ENCODE results near the gene CGNL1.

The CGNL1 gene

GRCh38 chr15:57415602-57416001 lies 39.3 kb downstream of the CGNL1 start:
- H3K9me2 ChIP-seq (replicated peaks; ENCODE audit: insufficient read depth, low read length), result no peaks in the 10 kb centered on the region
- H3K4me3 ChIP-seq (ENCODE audit: insufficient read depth, low read length, poor library complexity, severe bottlenecking), result no peak overlapping the region
- no peak for TF ChIP-seq CTCF (IDR thresholded peaks at IDR 0.05; ENCODE audit: insufficient read depth, low read length, poor library complexity, severe bottlenecking)
- no peak for TF ChIP-seq EZH2phosphoT487 (conservative IDR thresholded peaks at IDR 0.05; ENCODE audit: low read length)
- H4K20me1 ChIP-seq (ENCODE audit: low read depth, low read length), result no peaks in the 10 kb centered on the region
- H3K27me3 ChIP-seq (ENCODE audit: low read length), result no peaks in the 10 kb centered on the region
- H3F3A ChIP-seq (ENCODE audit: insufficient read depth), result no peaks in the 10 kb centered on the region
- H3K27ac ChIP-seq (ENCODE audit: low read depth, low read length), result no peak overlapping the region
- no peak overlapping the region for H3K9ac ChIP-seq (ENCODE audit: low read length)
- no peak overlapping the region for H2AFZ ChIP-seq (ENCODE audit: low read depth, low read length, severe bottlenecking)
- no peaks in the 10 kb centered on the region for H3K9me3 ChIP-seq (ENCODE audit: insufficient read depth, low read length)
- no peaks in the 10 kb centered on the region for H3K79me2 ChIP-seq (ENCODE audit: insufficient read depth, low read length)
- H3K36me3 ChIP-seq (ENCODE audit: low read length), result no peaks in the 10 kb centered on the region
- H3K4me2 ChIP-seq (ENCODE audit: low read depth, low read length, poor library complexity, severe bottlenecking), result no peak overlapping the region

- H3K27me3 ChIP-seq (ENCODE audit: low read length), result no peaks in the 10 kb centered on the region
- H3K4me2 ChIP-seq (ENCODE audit: low read depth, low read length, poor library complexity, severe bottlenecking), result no peak overlapping the region
- H3F3A ChIP-seq (ENCODE audit: insufficient read depth), result no peaks in the 10 kb centered on the region
- H3K9ac ChIP-seq (ENCODE audit: low read length), result no peak overlapping the region
- no peaks in the 10 kb centered on the region for H3K79me2 ChIP-seq (ENCODE audit: insufficient read depth, low read length)
- H2AFZ ChIP-seq (ENCODE audit: low read depth, low read length, severe bottlenecking), result no peak overlapping the region
- no peaks in the 10 kb centered on the region for H3K9me3 ChIP-seq (ENCODE audit: insufficient read depth, low read length)
- no peaks in the 10 kb centered on the region for H4K20me1 ChIP-seq (ENCODE audit: low read depth, low read length)
- H3K4me3 ChIP-seq (ENCODE audit: insufficient read depth, low read length, poor library complexity, severe bottlenecking), result no peak overlapping the region
- H3K36me3 ChIP-seq (ENCODE audit: low read length), result no peaks in the 10 kb centered on the region
- H3K27ac ChIP-seq (ENCODE audit: low read depth, low read length), result no peak overlapping the region
- TF ChIP-seq EZH2phosphoT487 (conservative IDR thresholded peaks at IDR 0.05; ENCODE audit: low read length) (no peak), CTCF (IDR thresholded peaks at IDR 0.05; ENCODE audit: insufficient read depth, low read length, poor library complexity, severe bottlenecking) (no peak)
- no peaks in the 10 kb centered on the region for H3K9me2 ChIP-seq (replicated peaks; ENCODE audit: insufficient read depth, low read length)
Measured at GRCh38 chr15:57418635-57419034, 42.3 kb downstream of the CGNL1 start.

- H3K9me3 ChIP-seq (ENCODE audit: insufficient read depth, low read length), result no peaks in the 10 kb centered on the region
- H3K9me2 ChIP-seq (replicated peaks; ENCODE audit: insufficient read depth, low read length), result no peaks in the 10 kb centered on the region
- H4K20me1 ChIP-seq (ENCODE audit: low read depth, low read length), result no peaks in the 10 kb centered on the region
- H3K27ac ChIP-seq (ENCODE audit: low read depth, low read length), result no peak overlapping the region
- H3K4me3 ChIP-seq (ENCODE audit: insufficient read depth, low read length, poor library complexity, severe bottlenecking), result no peak overlapping the region
- no peak overlapping the region for H2AFZ ChIP-seq (ENCODE audit: low read depth, low read length, severe bottlenecking)
- no peak overlapping the region for H3K9ac ChIP-seq (ENCODE audit: low read length)
- no peaks in the 10 kb centered on the region for H3K79me2 ChIP-seq (ENCODE audit: insufficient read depth, low read length)
- H3K27me3 ChIP-seq (ENCODE audit: low read length), result no peaks in the 10 kb centered on the region
- H3F3A ChIP-seq (ENCODE audit: insufficient read depth), result no peaks in the 10 kb centered on the region
- no peak overlapping the region for H3K4me2 ChIP-seq (ENCODE audit: low read depth, low read length, poor library complexity, severe bottlenecking)
- no peaks in the 10 kb centered on the region for H3K36me3 ChIP-seq (ENCODE audit: low read length)
- TF ChIP-seq CTCF (IDR thresholded peaks at IDR 0.05; ENCODE audit: insufficient read depth, low read length, poor library complexity, severe bottlenecking) (no peak), EZH2phosphoT487 (conservative IDR thresholded peaks at IDR 0.05; ENCODE audit: low read length) (no peak)
Measured at GRCh38 chr15:57419335-57419734, 43.0 kb downstream of the CGNL1 start.

All from SU-DHL-6 (cell line).